NCI-H2029 (cell line): ENCODE measurements around the gene MEF2C.

Source experiments
- DNase-seq: peaks from one replicate; lab custom pipeline; 2025; lab: John Stamatoyannopoulos, UW

MEF2C gene

GRCh38 chr5:88758591-88758990 is 124.4 kb downstream of the MEF2C start:
- no peak for DNase-seq

GRCh38 chr5:88758184-88758583 is 124.8 kb downstream of the MEF2C start:
- no peak for DNase-seq

GRCh38 chr5:88756953-88757352 is 126.0 kb downstream of the MEF2C start:
- DNase-seq = no peak

- DNase-seq = no peak
Measured at GRCh38 chr5:88748666-88749065, 134.3 kb downstream of the MEF2C start.

GRCh38 chr5:88746438-88746882 is 136.5 kb downstream of the MEF2C start:
- DNase-seq = no peak

- no peak for DNase-seq
Measured at GRCh38 chr5:88745093-88745696, 137.8 kb downstream of the MEF2C start.

GRCh38 chr5:88743231-88743834 is 139.7 kb downstream of the MEF2C start:
- DNase-seq = no peak

GRCh38 chr5:88741964-88742363 is 141.0 kb downstream of the MEF2C start:
- DNase-seq = no peak

GRCh38 chr5:88740604-88741185 is 142.3 kb downstream of the MEF2C start:
- DNase-seq = no peak

- DNase-seq = no peak
Measured at GRCh38 chr5:88736494-88736893, 146.5 kb downstream of the MEF2C start.

GRCh38 chr5:88734983-88735382 is 148.0 kb downstream of the MEF2C start:
- DNase-seq = no peak

GRCh38 chr5:88734191-88734640 is 148.8 kb downstream of the MEF2C start:
- DNase-seq = no peak

GRCh38 chr5:88732862-88733261 is 150.1 kb downstream of the MEF2C start:
- no peak for DNase-seq

GRCh38 chr5:88732181-88732633 is 150.8 kb downstream of the MEF2C start:
- no peak for DNase-seq

GRCh38 chr5:88729829-88730182 is 153.2 kb downstream of the MEF2C start:
- DNase-seq = no peak

- DNase-seq = peak; percentile 77
Measured at GRCh38 chr5:88729084-88729828, 153.7 kb downstream of the MEF2C start.

GRCh38 chr5:88727705-88728313 is 155.2 kb downstream of the MEF2C start:
- DNase-seq = no peak

GRCh38 chr5:88725454-88725853 is 157.5 kb downstream of the MEF2C start:
- no peak for DNase-seq

- DNase-seq = no peak
Measured at GRCh38 chr5:88724201-88724600, 158.8 kb downstream of the MEF2C start.

- no peak for DNase-seq
Measured at GRCh38 chr5:88722546-88723073, 160.4 kb downstream of the MEF2C start.

- no peak for DNase-seq
Measured at GRCh38 chr5:88719434-88719833, 163.6 kb downstream of the MEF2C start.

GRCh38 chr5:88718736-88719135 is 164.2 kb downstream of the MEF2C start:
- no peak for DNase-seq
